GM13977 (cell line): Measurements from ENCODE around the gene ALG12.

ENCODE experiments used
- DNase-seq: peaks from one replicate; pipeline ENCODE4 v3.0.0; 2012; ENCODE audit warnings: low spot score
- in situ Hi-C: fragments of 300-500 bp; cut with MboI; formaldehyde crosslinking; loops from one replicate; pipeline ENCODE4 v1.12.0; 2022; ENCODE audit warnings: low sequenced_read_pairs, low pct_unique_long_range_greater_than_20kb, mixed read lengths, inconsistent platforms; ENCODE audit not compliant: unreplicated experiment
- TF ChIP-seq, protein P1 (sequence below): IDR thresholded peaks from 2 replicates; pipeline ENCODE4 v1.5.1; 2012; ENCODE audit warnings: mild to moderate bottlenecking, control low read depth; ENCODE audit not compliant: insufficient read depth; ENCODE audit errors: extremely low read depth, missing control alignments

The ALG12 gene

DNA sequence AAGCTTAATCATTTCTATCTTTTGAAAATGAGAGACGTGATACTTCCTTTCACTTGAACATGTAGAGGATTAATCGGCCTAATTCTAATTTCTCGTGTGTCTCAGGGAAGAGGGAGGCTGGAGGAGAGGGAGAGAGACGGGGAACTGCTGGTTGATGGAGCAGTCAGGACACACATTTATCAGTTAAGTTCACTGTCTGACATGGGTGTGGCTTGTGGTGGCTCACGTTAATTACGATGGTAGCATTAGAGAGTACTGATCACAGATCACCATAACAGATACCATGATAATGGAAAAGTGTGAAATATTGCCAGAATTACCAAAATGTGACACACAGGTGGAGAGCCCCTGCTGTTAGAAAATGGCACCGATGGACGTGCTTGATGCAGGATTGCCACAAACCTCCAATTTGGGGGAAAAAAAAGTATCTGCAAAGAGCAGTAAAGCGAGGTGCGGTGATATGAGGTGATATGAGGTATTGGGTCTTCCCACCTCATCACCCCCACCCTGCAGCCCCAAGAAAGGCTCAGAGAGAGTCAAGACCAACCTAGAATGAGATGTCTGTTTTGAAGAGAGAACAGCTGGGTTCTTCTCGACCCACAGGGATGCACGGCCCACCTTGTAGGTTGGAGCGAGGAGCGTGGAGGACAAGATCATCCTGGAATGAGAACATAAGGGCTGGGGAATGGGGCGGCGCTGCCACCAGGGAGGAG, 44.9 kb downstream of the ALG12 start:
- in situ Hi-C loops = no loop called here
- DNase-seq = no peak

GRCh38 chr22:49872347-49872746, 45.9 kb downstream of the ALG12 start:
- TF ChIP-seq, protein P1, sequence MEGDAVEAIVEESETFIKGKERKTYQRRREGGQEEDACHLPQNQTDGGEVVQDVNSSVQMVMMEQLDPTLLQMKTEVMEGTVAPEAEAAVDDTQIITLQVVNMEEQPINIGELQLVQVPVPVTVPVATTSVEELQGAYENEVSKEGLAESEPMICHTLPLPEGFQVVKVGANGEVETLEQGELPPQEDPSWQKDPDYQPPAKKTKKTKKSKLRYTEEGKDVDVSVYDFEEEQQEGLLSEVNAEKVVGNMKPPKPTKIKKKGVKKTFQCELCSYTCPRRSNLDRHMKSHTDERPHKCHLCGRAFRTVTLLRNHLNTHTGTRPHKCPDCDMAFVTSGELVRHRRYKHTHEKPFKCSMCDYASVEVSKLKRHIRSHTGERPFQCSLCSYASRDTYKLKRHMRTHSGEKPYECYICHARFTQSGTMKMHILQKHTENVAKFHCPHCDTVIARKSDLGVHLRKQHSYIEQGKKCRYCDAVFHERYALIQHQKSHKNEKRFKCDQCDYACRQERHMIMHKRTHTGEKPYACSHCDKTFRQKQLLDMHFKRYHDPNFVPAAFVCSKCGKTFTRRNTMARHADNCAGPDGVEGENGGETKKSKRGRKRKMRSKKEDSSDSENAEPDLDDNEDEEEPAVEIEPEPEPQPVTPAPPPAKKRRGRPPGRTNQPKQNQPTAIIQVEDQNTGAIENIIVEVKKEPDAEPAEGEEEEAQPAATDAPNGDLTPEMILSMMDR = no peak
- DNase-seq = no peak
- in situ Hi-C loops = no loop called here

More for the DNA sequence above, 44.9 kb downstream of the ALG12 start:
- TF ChIP-seq, protein P1 = no peak

- TF ChIP-seq, protein P1 = no peak
- in situ Hi-C loops = no loop called here
- DNase-seq = no peak
These were observed 46.8 kb downstream of the ALG12 start for GRCh38 chr22:49871482-49871881.

DNA sequence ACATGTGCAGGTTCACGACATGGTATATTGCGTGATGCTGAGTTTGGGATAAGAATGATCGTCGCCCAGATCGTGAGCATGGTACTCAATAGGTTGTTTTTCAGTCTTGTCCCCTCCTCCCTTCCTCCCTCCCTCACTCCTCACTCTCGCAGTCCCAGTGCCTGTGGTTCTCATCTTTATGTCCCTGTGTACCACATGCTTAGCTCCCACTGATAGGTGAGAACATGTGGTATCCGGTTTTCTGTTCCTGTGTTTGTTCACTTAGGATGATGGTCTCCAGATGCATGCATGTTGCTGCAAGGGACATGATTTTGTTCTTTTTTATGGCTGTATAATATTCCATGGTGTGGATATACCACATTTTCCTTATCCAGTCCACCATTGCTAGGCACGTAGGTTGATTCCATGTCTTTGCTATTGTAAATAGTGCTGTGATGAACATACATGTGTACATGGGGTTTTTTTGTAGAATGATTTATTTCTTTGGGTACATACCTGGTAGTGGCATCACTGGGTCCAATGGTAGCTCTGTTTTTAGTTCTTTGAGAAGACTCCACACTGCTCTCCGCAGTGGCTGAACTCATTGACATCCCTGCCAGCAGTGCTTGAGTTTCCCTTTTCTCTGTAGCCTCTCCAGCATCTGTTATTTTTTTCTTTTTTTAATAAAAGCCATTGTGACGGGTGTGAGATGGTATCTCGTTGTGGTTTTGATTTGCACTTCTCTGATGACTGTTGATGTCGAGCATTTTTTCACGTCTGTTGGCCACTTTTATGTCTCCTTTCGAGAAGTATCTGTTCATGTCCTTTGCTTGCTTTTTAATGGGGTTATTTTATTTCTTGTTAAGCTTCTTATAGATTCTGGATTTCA, 48.2 kb downstream of the ALG12 start:
- TF ChIP-seq, protein P1 = no peak
- no peak for DNase-seq
- in situ Hi-C loops = no loop called here

- TF ChIP-seq, protein P1 = no peak
- in situ Hi-C loops = no loop called here
- DNase-seq = no peak
These were observed 49.0 kb downstream of the ALG12 start for GRCh38 chr22:49869086-49869830.

GRCh38 chr22:49867303-49868265, 50.7 kb downstream of the ALG12 start:
- DNase-seq = no peak
- TF ChIP-seq, protein P1 = no peak
- in situ Hi-C loops = no loop called here
